Right renal pelvis (tissue), 4 donors: ENCODE data around the gene C1orf232. TPM values are rescaled to one million over a fixed set of nuclear protein-coding genes. Genes with fewer than 3 reads are reported as not detected.

ENCODE experiments used
- DNase-seq, 4 donors: peaks; one replicate each; pipeline ENCODE4 v3.0.0-alpha.2; 2013; ENCODE audit warnings: low read depth in 4 of 4, low spot score in 3 of 4, missing footprints in 1 of 4
- polyA plus RNA-seq, 4 donors: library from polyadenylated mRNA; unstranded; fragments of 120-200 nt; gene quantifications; one replicate each; pipeline ENCODE4 v1.2.1, GENCODE V29; 2013; ENCODE audit not compliant: insufficient read length in 4 of 4

C1orf232 gene
- polyA plus RNA-seq, 4 donors: 0.17 TPM; not detected in 3

GRCh38 chr1:26126321-26127084 lies 42.3 kb downstream of the C1orf232 start:
- DNase-seq: no peak

DNA sequence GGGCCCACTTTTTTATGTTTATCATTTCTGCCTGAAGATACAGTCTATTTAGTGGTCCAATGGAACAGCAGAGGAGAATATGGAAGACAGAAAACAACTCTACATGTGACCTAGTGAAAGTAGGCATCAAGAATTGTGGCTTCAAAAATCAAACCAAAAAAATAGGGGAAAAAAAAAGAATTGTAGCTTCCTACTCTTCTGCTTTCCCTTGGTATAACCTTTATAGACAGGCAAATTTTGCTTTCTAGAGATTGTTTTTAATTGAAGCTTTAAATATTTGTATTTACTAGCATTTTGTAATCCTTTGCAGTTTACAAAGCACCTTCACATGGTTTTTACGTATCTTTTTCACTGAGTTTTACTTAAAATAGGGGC lies 42.8 kb downstream of the C1orf232 start:
- DNase-seq: no peak

GRCh38 chr1:26125382-26125781 lies 43.4 kb downstream of the C1orf232 start:
- DNase-seq: no peak

- no peak for DNase-seq
These were observed 44.1 kb downstream of the C1orf232 start for GRCh38 chr1:26124418-26125331.

GRCh38 chr1:26122988-26123973 lies 45.5 kb downstream of the C1orf232 start:
- DNase-seq: no peak

GRCh38 chr1:26121854-26122773 lies 46.6 kb downstream of the C1orf232 start:
- no peak for DNase-seq

DNA sequence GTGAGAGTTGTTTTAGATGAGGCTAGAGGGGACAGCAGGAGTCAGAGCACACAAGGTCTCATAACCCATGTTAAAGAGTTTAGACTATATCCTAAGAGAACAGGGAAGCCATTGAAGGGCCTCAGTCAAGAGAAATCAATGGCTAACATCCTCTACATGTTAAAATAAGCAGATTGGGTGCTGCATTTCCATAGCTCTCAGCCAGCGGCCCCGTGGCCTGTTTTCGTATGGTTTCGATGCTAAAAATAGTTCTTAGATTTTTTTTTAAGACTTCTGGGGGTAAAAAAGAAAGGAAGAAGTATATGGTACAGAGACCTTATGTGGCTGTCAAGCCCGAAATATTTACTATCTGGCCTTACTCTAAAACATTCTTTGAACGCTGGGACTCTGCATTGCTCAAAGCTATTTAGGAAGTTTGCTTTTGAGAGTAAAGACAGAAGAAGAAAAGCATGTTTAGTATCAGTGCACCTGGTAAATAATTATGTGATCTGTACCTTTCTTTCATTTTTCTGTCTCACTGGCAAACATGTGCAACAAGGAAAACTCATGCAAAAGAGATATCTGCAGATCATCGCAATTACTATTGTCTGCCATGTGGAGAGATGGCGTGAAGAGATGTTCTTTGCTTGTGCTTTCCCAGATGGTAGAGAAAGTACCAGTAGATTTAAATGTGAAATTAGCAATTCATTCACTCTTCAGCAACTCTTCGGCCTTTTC lies 48.7 kb downstream of the C1orf232 start:
- no peak for DNase-seq

DNA sequence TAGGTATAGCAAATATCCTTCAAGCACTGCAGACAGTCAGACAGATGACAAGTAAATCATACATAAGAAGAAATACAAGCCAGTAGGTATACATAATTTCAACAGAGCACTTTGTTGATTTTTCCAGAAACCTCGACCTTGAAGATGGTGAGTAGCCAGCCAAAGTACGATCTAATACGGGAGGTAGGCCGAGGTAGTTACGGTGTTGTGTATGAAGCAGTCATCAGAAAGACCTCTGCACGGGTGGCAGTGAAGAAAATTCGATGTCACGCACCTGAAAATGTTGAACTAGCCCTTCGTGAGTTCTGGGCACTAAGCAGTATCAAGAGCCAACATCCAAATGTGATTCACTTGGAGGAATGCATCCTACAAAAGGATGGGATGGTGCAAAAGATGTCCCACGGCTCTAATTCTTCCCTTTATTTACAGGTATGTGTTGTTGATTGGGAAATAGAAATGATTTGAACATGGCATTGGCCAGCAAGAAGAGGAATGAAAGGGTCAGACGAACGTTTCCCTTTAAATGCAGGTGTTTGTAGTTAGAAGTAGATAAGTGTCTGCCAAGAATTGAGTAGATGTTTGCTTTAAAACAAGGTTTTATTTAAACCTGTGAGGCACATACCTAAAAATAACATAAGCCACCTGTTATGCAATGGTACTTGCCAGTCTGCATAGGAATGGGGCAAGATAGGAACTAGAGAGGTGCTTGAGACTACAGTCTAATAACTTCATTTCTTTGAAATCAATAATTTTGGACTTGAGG lies 54.4 kb downstream of the C1orf232 start:
- no peak for DNase-seq

Other genes with a start within 250 kb of the C1orf232 start
- 10 to 100 TPM; 17.1 to 22.2 (median 19.1) TPM for gene PAFAH2, start 170.9 kb downstream of the C1orf232 start, polyA plus RNA-seq
- gene EXTL1, start 147.2 kb downstream of the C1orf232 start, polyA plus RNA-seq: 1 to 10 TPM; 1.0 to 1.7 (median 1.4) TPM
- gene SLC30A2, start 122.8 kb downstream of the C1orf232 start, polyA plus RNA-seq: 1 to 10 TPM; 3.1 to 6.8 (median 4.8) TPM
- under 1 TPM; 0.51 to 0.86 (median 0.77) TPM for gene TRIM63, start 101.3 kb downstream of the C1orf232 start, polyA plus RNA-seq
- 10 to 100 TPM; 17.9 to 23.1 (median 22.2) TPM for gene PDIK1L, start 57.1 kb downstream of the C1orf232 start, polyA plus RNA-seq
- 1 to 10 TPM; 1.2 to 1.7 (median 1.3) TPM for gene FAM110D, start 9.9 kb downstream of the C1orf232 start, polyA plus RNA-seq
- gene ZNF593, start 945 bp upstream of the C1orf232 start, polyA plus RNA-seq: 10 to 100 TPM; 11.4 to 29.1 (median 14.6) TPM
- 1 to 10 TPM in 2 of 4 donors, under 1 TPM in 2; 0.61 to 1.3 (median 1.1) TPM for gene ZNF593OS, start 2.9 kb upstream of the C1orf232 start, polyA plus RNA-seq
- 10 to 100 TPM; 10.7 to 16.2 (median 14.0) TPM for gene CNKSR1, start 8.5 kb upstream of the C1orf232 start, polyA plus RNA-seq
- under 1 TPM in 1 of 4 donors, not detected in 3; 0.08 TPM for gene CATSPER4, start 21.6 kb upstream of the C1orf232 start, polyA plus RNA-seq
- 10 to 100 TPM; 13.4 to 17.1 (median 15.9) TPM for gene CEP85, start 65.2 kb upstream of the C1orf232 start, polyA plus RNA-seq
- 100 to 1,000 TPM in 3 of 4 donors, 10 to 100 TPM in 1; 99.2 to 120 (median 108) TPM for gene SH3BGRL3, start 111.1 kb upstream of the C1orf232 start, polyA plus RNA-seq
- gene UBXN11, start 137.7 kb upstream of the C1orf232 start, polyA plus RNA-seq: 10 to 100 TPM; 36.2 to 48.0 (median 38.8) TPM
- 1 to 10 TPM; 1.7 to 8.7 (median 4.8) TPM for gene CD52, start 149.0 kb upstream of the C1orf232 start, polyA plus RNA-seq
- gene CRYBG2, start 185.2 kb upstream of the C1orf232 start, polyA plus RNA-seq: 1 to 10 TPM in 1 of 4 donors, under 1 TPM in 3; 0.31 to 1.6 (median 0.83) TPM
- gene ZNF683, start 203.8 kb upstream of the C1orf232 start, polyA plus RNA-seq: under 1 TPM in 1 of 4 donors, not detected in 3; 0.06 TPM
- gene LIN28A, start 241.9 kb upstream of the C1orf232 start, polyA plus RNA-seq: under 1 TPM; 0.04 to 0.09 (median 0.06) TPM